LHCN-M2 (cell line): ENCODE results near the gene DYNLRB1. TPM values are rescaled to one million over a fixed set of nuclear protein-coding genes. Genes with fewer than 3 reads are reported as not detected.

Source experiments
- DNase-seq: peaks from one replicate; pipeline ENCODE4 v3.0.0-alpha.2; 2012; ENCODE audit warnings: low read depth
- total RNA-seq: library from RNA; depleted of rRNA; stranded (reverse); fragments of >200 nt; gene quantifications from 2 replicates; pipeline ENCODE4 v1.2.3, GENCODE V29; 2014

Gene DYNLRB1
- total RNA-seq, 1 experiment from 2014 or later: 133 TPM

DNA sequence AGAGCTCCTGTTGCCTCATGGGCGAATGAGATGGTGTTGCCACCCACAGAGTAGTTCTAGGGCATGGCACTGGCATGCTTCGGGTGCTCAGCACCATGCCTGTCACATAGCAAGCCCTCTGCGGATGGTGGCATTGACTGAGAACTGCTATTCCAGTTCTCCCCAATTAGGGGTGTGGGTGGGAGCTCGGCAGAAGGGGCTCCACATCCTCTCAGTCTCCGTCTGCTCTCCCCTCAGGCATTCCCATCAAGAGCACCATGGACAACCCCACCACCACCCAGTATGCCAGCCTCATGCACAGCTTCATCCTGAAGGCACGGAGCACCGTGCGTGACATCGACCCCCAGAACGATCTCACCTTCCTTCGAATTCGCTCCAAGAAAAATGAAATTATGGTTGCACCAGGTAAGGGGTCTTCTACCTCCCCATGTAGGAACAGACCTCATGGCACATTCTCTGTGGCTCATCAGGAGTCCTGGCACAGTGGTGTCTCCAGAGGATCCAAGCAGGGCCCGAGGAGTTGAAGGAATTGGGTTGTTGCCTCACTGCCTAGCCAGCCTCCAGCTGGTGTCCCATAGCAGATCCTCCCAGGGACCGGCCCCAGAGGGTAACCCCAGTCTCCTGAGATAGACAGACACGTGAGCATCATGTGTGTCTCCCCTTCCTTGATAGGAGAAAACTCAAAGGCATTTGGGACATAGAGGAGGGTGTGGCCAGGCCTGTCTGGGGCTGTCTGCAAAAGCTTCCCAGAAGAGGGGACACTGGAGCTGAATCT, 18.4 kb downstream of the DYNLRB1 start:
- DNase-seq: no peak

DNA sequence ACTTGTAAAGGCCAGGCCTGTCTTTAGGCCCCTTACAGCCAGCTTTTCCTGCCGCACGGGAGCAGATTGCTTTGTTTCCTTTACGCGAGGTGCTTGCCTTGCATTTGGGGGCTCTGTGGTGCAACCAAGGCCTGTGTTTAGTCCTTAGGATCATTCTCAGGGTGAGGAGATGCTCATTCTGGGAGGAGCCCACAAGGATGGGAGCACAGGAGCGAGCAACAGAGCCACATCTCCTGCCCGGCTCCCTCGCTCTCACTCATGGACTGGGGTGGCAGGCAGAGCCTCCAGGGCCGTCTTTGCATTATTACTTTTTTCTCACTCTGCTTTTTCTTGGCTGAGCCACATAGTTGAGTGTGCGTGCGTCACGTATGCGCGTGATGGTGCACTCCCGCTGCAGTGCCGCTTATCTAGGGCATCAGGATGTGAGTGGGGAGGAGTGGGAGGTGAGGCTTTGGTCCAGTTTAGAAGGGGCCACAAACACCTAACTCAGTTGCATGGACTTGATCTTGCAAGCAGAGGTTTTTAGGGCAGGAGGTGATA, 19.1 kb downstream of the DYNLRB1 start:
- no peak for DNase-seq

- DNase-seq: no peak
Observed at GRCh38 chr20:34535857-34536256, 19.6 kb downstream of the DYNLRB1 start.

- no peak for DNase-seq
Observed at GRCh38 chr20:34536798-34537394, 20.7 kb downstream of the DYNLRB1 start.

DNA sequence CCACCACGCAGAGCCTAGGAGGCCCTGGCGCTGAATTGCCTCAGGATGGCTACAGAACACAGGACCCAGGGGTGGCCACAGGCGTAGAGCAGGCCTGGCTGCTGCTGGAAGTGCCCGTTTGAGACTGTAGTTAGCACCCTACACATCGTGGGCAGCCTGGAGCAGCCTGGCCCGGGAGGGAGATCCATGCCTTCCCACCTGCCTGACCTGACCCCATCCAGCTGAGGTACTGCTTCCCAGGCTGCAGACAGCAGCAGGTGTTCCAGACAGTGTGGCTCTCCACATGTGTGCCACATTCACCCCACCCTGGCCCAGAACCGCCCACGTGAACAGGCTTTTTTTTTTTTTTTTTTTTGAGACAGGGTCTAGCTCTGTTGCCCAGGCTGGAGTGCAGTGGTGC, 21.4 kb downstream of the DYNLRB1 start:
- DNase-seq: no peak

DNA sequence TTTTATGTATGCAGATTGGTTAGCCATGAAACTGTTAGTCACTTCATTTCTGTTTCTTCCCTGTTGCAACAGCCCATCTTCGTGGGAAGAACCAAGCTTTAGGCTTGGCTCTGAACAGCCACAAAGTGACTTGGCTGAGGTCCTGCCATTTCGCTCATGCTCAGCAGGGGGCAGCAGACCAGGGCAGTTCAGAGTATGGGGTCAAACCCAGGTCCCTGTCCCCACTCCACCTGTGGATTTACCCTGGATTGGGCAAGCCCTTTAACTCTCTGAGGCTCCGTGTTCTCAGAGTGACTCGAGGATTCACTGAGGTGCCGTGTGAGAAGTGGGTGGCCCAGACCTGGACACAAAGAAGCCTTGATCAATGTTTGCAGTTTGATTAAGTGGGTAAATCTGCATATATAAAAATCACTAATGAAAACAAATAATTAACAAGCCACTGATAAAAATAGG, 22.5 kb downstream of the DYNLRB1 start:
- peak; percentile 50 for DNase-seq

DNA sequence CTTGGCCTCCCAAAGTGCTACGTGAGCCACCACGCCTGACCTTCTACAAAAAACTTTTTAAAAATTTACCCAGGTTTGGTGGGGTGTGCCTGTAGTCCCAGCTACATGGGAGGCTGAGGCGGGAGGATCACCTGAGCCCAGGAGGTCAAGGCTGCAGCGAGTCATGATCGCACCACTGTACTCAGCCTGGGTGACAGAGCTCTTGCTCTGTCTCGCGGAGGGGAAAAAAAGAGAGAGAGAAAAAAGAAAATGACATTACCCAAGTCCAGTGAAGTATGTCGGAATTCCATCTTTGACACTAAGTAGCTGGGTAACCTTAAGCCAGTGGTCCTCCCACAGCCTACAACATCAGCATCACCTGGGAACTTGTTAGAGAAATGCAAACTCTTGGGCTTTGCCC, 23.5 kb downstream of the DYNLRB1 start:
- DNase-seq: no peak

- DNase-seq: no peak
Observed at GRCh38 chr20:34540596-34541263, 24.5 kb downstream of the DYNLRB1 start.

- no peak for DNase-seq
Observed at GRCh38 chr20:34541264-34541901, 25.2 kb downstream of the DYNLRB1 start.

- no peak for DNase-seq
Observed at GRCh38 chr20:34541917-34542316, 25.7 kb downstream of the DYNLRB1 start.

GRCh38 chr20:34542439-34542838, 26.2 kb downstream of the DYNLRB1 start:
- no peak for DNase-seq

DNA sequence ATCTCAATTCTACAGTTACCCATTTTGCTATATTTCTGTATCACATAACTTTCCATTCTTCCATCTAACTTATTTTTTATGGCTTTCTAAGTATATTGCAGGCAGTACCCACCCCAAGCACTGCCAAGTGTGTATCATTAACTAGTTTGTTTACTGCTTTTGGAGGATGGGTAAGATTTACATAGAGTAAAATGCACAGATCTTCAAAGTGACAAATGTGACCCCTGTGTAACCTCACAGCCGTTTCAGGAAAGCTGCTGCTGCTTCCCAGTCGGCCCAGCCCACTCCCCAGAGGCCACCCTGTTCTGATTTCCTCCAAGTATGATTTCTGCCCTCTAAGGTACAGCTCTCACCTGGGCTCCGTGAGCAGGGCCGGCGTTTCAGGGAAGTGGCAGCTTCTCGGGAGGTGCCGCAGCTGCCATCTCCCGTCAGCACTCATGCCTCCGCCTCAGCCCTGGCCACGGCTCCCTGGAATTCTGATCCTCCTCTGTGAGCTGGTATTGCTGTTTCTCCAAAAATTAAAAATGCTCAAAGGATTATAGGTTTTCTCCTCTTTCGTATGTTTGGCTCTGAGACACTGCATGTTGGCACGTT, 27.3 kb downstream of the DYNLRB1 start:
- DNase-seq: no peak

DNA sequence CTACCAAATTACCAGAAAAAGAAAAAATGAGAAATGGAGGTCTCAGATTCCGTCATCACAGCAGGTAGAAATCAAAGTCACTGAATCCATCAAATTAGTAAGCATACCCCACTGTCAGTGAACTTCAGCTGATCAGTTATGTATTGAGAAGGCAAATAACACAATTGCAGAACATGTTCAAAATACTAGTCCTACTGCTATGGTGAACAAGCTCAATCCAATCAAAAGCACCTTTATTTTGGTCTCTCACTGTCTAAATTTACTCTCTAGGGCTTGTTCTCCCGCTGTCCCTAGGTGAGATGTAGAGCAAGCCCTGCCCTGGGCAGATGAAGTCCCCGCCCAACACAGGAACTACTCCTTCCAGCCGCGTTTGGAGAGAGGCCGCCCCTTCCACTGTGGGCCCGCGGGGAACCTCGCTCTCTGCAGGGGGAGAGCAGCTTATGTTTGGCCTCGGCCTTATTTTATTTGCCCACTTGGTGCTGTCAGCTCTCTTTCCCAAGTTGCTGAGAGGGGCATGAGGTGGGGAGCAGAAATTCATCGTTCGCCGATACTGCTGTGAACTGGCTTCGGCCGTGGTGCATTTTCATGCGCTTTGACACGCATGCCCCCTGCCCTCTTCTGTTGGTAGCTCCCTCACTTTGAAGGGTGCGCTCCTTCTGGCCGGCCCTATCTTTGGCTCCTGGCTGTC, 28.0 kb downstream of the DYNLRB1 start:
- DNase-seq: no peak

GRCh38 chr20:34546751-34547181, 30.5 kb downstream of the DYNLRB1 start:
- no peak for DNase-seq

- DNase-seq: no peak
Observed at GRCh38 chr20:34547844-34548613, 31.8 kb downstream of the DYNLRB1 start.

DNA sequence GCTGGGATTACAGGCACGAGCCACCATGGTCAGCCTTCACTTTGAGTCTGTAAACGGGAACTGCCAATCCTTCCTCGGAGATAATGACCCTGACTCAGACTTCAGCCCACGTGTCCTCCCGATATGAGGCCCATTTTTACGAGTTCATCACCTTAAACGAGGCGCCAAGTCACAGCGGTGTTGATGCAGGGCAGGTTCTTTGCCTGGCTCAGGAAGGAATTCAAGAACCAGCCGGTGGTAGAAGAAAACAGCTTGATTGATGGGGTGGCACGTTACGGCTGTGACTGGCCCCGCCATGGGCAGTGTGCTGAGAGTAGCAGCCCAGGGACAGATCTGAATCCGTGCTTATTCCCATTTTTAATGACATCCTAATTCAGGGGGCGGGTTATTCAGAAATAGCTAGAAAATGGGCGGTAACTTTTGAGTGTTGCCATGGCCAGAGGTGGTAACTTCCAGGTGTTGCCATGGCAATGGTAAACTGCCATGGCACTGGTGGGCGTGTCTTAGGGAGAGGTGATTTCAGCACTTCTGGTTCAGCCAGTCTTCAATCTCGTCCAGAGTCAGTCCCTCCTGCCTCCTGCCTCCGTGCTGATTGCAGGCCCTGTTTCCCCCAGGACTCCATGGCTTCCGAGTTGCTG, 33.2 kb downstream of the DYNLRB1 start:
- no peak for DNase-seq

GRCh38 chr20:34549929-34550305, 33.7 kb downstream of the DYNLRB1 start:
- no peak for DNase-seq

GRCh38 chr20:34552569-34552968, 36.3 kb downstream of the DYNLRB1 start:
- no peak for DNase-seq

DNA sequence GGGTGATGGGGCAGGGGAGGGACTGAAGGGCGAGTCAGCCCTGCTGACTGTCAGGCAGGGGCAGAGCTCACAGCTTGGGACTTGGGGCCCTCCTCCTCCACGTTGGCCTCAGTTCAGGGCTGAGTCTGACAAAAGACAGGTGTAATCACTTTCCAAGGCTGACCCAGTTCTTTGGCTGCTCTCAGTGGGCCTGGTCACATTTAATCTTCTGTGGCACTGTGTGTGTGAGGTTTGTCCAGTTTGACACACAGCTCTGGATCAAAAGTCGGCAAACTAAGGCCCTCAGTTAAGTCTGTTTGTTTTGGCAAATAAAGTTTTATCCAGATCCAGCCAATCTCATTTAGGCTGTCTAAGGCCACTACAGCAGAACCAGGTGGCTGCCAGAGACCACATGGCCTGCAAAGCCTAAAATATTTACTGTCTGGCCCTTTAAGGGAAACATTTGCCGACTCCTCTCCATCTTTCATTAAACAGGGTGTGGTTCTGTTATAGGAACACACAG, 37.2 kb downstream of the DYNLRB1 start:
- no peak for DNase-seq
